ENCODE results near the gene RAB3GAP1. TPM values are rescaled to one million over a fixed set of nuclear protein-coding genes. Genes with fewer than 3 reads are reported as not detected.

Gene RAB3GAP1
- total RNA-seq, 1 experiment from 2014 or later = 35.8 TPM

DNA sequence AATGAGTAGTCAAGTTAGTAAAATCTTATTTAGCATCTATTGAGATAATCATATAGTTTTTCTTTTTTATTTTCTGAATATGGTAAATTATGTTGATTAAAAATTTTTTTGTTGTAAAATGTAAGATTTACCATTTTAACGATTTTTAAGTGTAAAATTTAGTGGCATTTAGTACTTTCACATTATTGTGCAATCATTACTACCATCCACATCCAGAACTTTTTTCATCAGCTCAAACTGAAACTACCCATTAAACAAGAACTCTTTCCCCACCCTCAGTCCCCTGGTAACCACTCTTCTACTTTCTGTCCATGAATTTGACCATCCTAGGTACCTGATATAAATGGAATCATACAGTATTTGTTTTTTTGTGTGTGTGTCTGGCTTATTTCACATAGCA is 11.1 kb downstream of the RAB3GAP1 start:
- H3K79me2 ChIP-seq (ENCODE audit: low read length) = peaks cover 78% of the 10 kb centered on the region
- H3K4me2 ChIP-seq (ENCODE audit: low read length) = no peak overlapping the region
- H3K27ac ChIP-seq (ENCODE audit: low read length) = no peak overlapping the region
- ATAC-seq (no peak), DNase-seq (no peak)
- intact Hi-C loops (cut with micrococcal nuclease) = no loop called here
- no peaks in the 10 kb centered on the region for H3K4me1 ChIP-seq (ENCODE audit: insufficient read depth, low read length)
- H3K9me3 ChIP-seq (ENCODE audit: low read length) = no peaks in the 10 kb centered on the region
- no peak for TF ChIP-seq EZH2phosphoT487 (IDR thresholded peaks at IDR 0.05; ENCODE audit: borderline replicate concordance, low read length)
- TF ChIP-seq, protein P1, sequence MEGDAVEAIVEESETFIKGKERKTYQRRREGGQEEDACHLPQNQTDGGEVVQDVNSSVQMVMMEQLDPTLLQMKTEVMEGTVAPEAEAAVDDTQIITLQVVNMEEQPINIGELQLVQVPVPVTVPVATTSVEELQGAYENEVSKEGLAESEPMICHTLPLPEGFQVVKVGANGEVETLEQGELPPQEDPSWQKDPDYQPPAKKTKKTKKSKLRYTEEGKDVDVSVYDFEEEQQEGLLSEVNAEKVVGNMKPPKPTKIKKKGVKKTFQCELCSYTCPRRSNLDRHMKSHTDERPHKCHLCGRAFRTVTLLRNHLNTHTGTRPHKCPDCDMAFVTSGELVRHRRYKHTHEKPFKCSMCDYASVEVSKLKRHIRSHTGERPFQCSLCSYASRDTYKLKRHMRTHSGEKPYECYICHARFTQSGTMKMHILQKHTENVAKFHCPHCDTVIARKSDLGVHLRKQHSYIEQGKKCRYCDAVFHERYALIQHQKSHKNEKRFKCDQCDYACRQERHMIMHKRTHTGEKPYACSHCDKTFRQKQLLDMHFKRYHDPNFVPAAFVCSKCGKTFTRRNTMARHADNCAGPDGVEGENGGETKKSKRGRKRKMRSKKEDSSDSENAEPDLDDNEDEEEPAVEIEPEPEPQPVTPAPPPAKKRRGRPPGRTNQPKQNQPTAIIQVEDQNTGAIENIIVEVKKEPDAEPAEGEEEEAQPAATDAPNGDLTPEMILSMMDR (conservative IDR thresholded peaks at IDR 0.05; ENCODE audit: low read depth, low read length) = no peak
- H2AFZ ChIP-seq (ENCODE audit: low read length) = no peak overlapping the region
- no peaks in the 10 kb centered on the region for H3F3A ChIP-seq (ENCODE audit: low read length, unreplicated experiment)
- no peak overlapping the region for H3K9ac ChIP-seq (ENCODE audit: low read length)
- ChIA-PET CTCF (no interaction called here), POLR2A (ENCODE audit: unreplicated experiment) (no interaction called here)
- no peaks in the 10 kb centered on the region for H3K9me2 ChIP-seq (replicated peaks; ENCODE audit: low read length)
- H3K27me3 ChIP-seq (ENCODE audit: low read length) = no peaks in the 10 kb centered on the region
- no peaks in the 10 kb centered on the region for H4K20me1 ChIP-seq (ENCODE audit: low read length)
- no peak overlapping the region for H3K4me3 ChIP-seq (ENCODE audit: low read length)
- BruUV-seq (replicated peaks) = no TSS peak
- peaks cover 60% of the 10 kb centered on the region for H3K36me3 ChIP-seq (ENCODE audit: low read depth, low read length)

DNA sequence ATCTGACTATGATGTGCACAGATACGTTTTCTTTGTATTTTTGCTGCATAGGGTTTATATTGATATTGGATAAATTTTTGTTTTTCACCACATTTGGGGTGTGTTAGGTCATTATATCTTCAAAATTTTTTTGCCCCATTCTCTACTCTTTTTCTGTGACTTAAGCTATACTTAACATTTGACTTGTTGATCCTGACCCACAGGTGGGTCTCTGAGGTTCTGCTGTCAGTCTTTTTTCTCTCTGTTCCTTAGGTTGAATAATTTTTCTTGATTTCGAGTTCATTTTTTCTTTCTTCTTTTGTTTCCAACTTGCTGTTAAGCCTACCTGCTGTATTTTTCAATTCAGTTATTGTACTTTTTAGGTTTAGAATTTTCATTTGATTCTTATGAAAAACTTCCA is 12.1 kb downstream of the RAB3GAP1 start:
- ATAC-seq (no peak), DNase-seq (no peak)
- Histone ChIP-seq H3K4me3 (ENCODE audit: low read length) (no peak overlapping the region), H3K27me3 (ENCODE audit: low read length) (no peaks in the 10 kb centered on the region), H3K9me2 (replicated peaks; ENCODE audit: low read length) (no peaks in the 10 kb centered on the region), H3K27ac (ENCODE audit: low read length) (no peak overlapping the region), H4K20me1 (ENCODE audit: low read length) (no peaks in the 10 kb centered on the region), H3K79me2 (ENCODE audit: low read length) (peaks cover 79% of the 10 kb centered on the region), H3K9ac (ENCODE audit: low read length) (no peak overlapping the region), H3K4me1 (ENCODE audit: insufficient read depth, low read length) (no peaks in the 10 kb centered on the region), H3F3A (ENCODE audit: low read length, unreplicated experiment) (no peaks in the 10 kb centered on the region), H2AFZ (ENCODE audit: low read length) (no peak overlapping the region), H3K9me3 (ENCODE audit: low read length) (peaks cover 5% of the 10 kb centered on the region; the same call in 1 of the 2 replicates), H3K36me3 (ENCODE audit: low read depth, low read length) (peaks cover 62% of the 10 kb centered on the region), H3K4me2 (ENCODE audit: low read length) (no peak overlapping the region)
- ChIA-PET CTCF (no interaction called here), POLR2A (ENCODE audit: unreplicated experiment) (no interaction called here)
- intact Hi-C loops (cut with micrococcal nuclease) = no loop called here
- BruUV-seq (replicated peaks) = no TSS peak
- TF ChIP-seq EZH2 (IDR thresholded peaks at IDR 0.05; ENCODE audit: low read length, unreplicated experiment) (no peak), EZH2phosphoT487 (IDR thresholded peaks at IDR 0.05; ENCODE audit: borderline replicate concordance, low read length) (no peak)
- TF ChIP-seq, protein P1 (conservative IDR thresholded peaks at IDR 0.05; ENCODE audit: low read depth, low read length) = no peak

DNA sequence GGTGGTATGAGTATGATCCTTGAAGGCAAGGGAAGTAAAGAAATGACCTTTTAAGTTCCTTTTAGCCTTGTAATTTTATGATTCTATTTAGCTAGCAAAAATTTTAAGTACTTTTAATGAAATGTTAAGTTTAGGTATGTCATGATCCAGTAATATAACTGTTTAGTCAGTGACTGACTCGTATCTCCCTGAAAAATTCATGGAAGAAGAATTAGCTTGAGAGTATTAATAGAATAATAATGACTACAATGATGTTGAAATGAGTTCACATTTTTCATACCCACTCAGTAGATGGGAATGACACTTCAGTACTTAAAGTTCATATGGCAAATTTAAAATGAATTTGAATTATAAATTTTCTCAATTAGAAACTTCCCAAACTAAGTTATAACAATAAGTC is 14.6 kb downstream of the RAB3GAP1 start:
- Histone ChIP-seq H3K9me3 (ENCODE audit: low read length) (peaks cover 24% of the 10 kb centered on the region; the same call in 1 of the 2 replicates), H4K20me1 (ENCODE audit: low read length) (no peaks in the 10 kb centered on the region), H3K79me2 (ENCODE audit: low read length) (peaks cover 80% of the 10 kb centered on the region), H3K36me3 (ENCODE audit: low read depth, low read length) (peaks cover 76% of the 10 kb centered on the region), H3K4me2 (ENCODE audit: low read length) (no peak overlapping the region), H3K4me1 (ENCODE audit: insufficient read depth, low read length) (no peaks in the 10 kb centered on the region), H3K9me2 (replicated peaks; ENCODE audit: low read length) (no peaks in the 10 kb centered on the region), H3K27me3 (ENCODE audit: low read length) (no peaks in the 10 kb centered on the region), H3K27ac (ENCODE audit: low read length) (no peak overlapping the region), H3K4me3 (ENCODE audit: low read length) (no peak overlapping the region), H2AFZ (ENCODE audit: low read length) (no peak overlapping the region), H3K9ac (ENCODE audit: low read length) (no peak overlapping the region), H3F3A (ENCODE audit: low read length, unreplicated experiment) (no peaks in the 10 kb centered on the region)
- ChIA-PET CTCF (no interaction called here), POLR2A (ENCODE audit: unreplicated experiment) (no interaction called here)
- peak; percentile 37; the same call in 1 of the 2 replicates for ATAC-seq
- no peak for DNase-seq
- TF ChIP-seq EZH2 (IDR thresholded peaks at IDR 0.05; ENCODE audit: low read length, unreplicated experiment) (no peak), EZH2phosphoT487 (IDR thresholded peaks at IDR 0.05; ENCODE audit: borderline replicate concordance, low read length) (no peak)
- TF ChIP-seq, protein P1 (conservative IDR thresholded peaks at IDR 0.05; ENCODE audit: low read depth, low read length) = no peak
- BruUV-seq (replicated peaks) = no TSS peak
- intact Hi-C loops (cut with micrococcal nuclease) = no loop called here
